Activated CD4-positive, alpha-beta T cell treated with anti-CD3 and anti-CD28 coated beads, Interleukin-2, amount 10 ng/mL, durations not matched to agents 24 days and 14 days (primary cell): Measurements from ENCODE around the gene SLC36A2. TPM values are rescaled to one million over a fixed set of nuclear protein-coding genes. Genes with fewer than 3 reads are reported as not detected.

Experiments used
- total RNA-seq: library from RNA; stranded (reverse); gene quantifications from 2 replicates; pipeline ENCODE4 v1.2.3, GENCODE V29; 2022

Gene SLC36A2
- total RNA-seq, 1 donor from 2014 or later = not detected

Other genes starting within 250 kb of the SLC36A2 start
- gene ANXA6, start 189.8 kb downstream of the SLC36A2 start, total RNA-seq = 314 and 315 TPM in 2 replicates
- 22.7 and 23.2 TPM in 2 replicates for gene CCDC69, start 123.5 kb downstream of the SLC36A2 start, total RNA-seq
- 15.4 and 16.0 TPM in 2 replicates for gene GM2A, start 94.4 kb downstream of the SLC36A2 start, total RNA-seq
- gene SLC36A3, start 43.8 kb downstream of the SLC36A2 start, total RNA-seq = not detected in 2 replicates
- gene SLC36A1, start 100.0 kb upstream of the SLC36A2 start, total RNA-seq = 7.2 and 7.8 TPM in 2 replicates
- gene FAT2, start 243.8 kb upstream of the SLC36A2 start, total RNA-seq = not detected in 2 replicates